ENCODE data around the gene KIAA0040.

The KIAA0040 gene

DNA sequence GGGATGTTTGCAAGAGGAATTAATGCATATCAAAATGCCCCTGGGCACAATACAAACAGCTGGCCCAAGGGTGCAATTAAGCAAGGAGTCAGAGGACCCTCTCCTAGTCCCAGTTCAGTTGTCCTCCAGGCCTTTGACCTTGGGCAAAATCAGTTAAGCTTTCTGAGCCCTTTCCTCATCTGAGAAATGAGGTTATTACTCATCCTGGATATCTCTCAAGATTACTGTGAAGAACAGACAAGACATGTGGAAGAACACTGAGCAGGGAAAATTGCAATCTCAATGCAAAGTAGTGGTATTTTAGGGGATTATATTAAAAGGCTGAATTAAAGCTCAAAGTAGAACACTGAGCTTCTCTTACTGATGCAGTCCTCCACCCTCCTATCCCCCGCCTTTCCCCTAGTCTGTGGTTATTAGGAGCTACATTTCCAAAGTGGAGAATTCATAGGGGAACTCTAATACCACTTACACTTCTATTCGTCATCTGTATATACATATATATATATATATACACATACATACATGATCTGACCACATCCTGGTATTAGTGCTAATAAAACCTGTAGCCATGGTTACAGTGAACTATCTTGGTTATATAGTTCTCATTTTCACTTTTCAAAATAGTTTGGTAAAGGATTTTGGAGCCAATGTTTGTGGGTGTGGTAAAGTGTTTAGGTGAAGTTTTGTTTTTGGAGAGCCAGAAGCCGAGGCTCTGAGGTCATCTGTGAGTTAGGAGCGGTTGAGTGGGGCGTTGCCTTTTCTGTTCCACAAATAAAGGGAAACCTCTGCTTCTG is 18.1 kb downstream of the KIAA0040 start:
- H2AK5ac ChIP-seq (ENCODE audit: low read length) = no peak overlapping the region
- H3K23ac ChIP-seq (ENCODE audit: low read length) = no peak overlapping the region
- H2BK120ac ChIP-seq (ENCODE audit: low read depth, low read length) = no peak overlapping the region
- H3K36me3 ChIP-seq (ENCODE audit: control insufficient read depth, insufficient read depth, low read length) = no peaks in the 10 kb centered on the region
- no peak overlapping the region for H4K5ac ChIP-seq (ENCODE audit: low read length)
- H3K27me3 ChIP-seq (ENCODE audit: insufficient read depth, low read length, poor library complexity) = no peaks in the 10 kb centered on the region
- no peak overlapping the region for H3K4ac ChIP-seq (ENCODE audit: low read depth, low read length)
- H3K79me1 ChIP-seq (ENCODE audit: low read length) = no peaks in the 10 kb centered on the region
- WGBS (ENCODE audit: extremely low coverage, insufficient coverage, low lambda C conversion rate) = no CpG with 5 or more reads among the region's 5 CpGs
- no peak overlapping the region for H4K8ac ChIP-seq (ENCODE audit: low read depth, low read length)
- no peak for DNase-seq
- H3K18ac ChIP-seq (ENCODE audit: low read length) = no peak overlapping the region
- H3K4me3 ChIP-seq (ENCODE audit: low read length) = no peak overlapping the region
- H3K4me1 ChIP-seq (ENCODE audit: control insufficient read depth, low read depth, low read length) = peaks cover 3% of the 10 kb centered on the region
- H2BK15ac ChIP-seq (replicated peaks; ENCODE audit: low read depth) = no peak overlapping the region
- no peak overlapping the region for H3K27ac ChIP-seq (ENCODE audit: low read depth, low read length)
- no peak overlapping the region for H3K56ac ChIP-seq (ENCODE audit: low read length)
- no peak overlapping the region for H3K9ac ChIP-seq (ENCODE audit: low read length)
- H3K4me2 ChIP-seq (ENCODE audit: low read length) = no peak overlapping the region
- H3K79me2 ChIP-seq (ENCODE audit: control insufficient read depth, insufficient read depth, low read length) = no peaks in the 10 kb centered on the region
- no peak overlapping the region for H2BK5ac ChIP-seq (ENCODE audit: low read length)

DNA sequence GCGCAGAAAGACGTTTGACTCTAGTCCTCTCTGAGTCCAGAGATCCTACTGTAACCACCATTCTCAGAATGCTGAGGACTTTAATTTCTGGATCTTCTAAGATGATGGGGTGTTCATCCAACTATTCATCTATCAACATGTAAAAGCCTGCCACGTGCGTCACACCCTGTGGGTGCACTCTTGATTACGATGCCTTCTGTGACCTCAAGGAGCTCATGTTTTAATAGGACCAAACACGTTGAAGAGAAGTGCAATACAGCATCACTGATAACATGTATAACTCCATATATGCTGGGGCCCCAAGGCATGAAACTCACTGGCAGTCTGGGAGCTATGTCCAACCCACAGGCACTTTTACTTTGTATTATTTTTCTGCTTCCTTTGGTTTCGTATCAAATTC is 19.0 kb downstream of the KIAA0040 start:
- Histone ChIP-seq H4K5ac (ENCODE audit: low read length) (no peak overlapping the region), H3K4me3 (ENCODE audit: low read length) (no peak overlapping the region), H4K8ac (ENCODE audit: low read depth, low read length) (no peak overlapping the region), H2BK120ac (ENCODE audit: low read depth, low read length) (no peak overlapping the region), H3K4me2 (ENCODE audit: low read length) (no peak overlapping the region), H3K79me2 (ENCODE audit: control insufficient read depth, insufficient read depth, low read length) (no peaks in the 10 kb centered on the region), H3K18ac (ENCODE audit: low read length) (no peak overlapping the region), H3K9ac (ENCODE audit: low read length) (no peak overlapping the region), H3K23ac (ENCODE audit: low read length) (no peak overlapping the region), H2AK5ac (ENCODE audit: low read length) (no peak overlapping the region), H3K27me3 (ENCODE audit: insufficient read depth, low read length, poor library complexity) (no peaks in the 10 kb centered on the region), H3K4ac (ENCODE audit: low read depth, low read length) (no peak overlapping the region), H2BK5ac (ENCODE audit: low read length) (no peak overlapping the region), H2BK15ac (replicated peaks; ENCODE audit: low read depth) (no peak overlapping the region), H3K4me1 (ENCODE audit: control insufficient read depth, low read depth, low read length) (peaks cover 3% of the 10 kb centered on the region), H3K56ac (ENCODE audit: low read length) (no peak overlapping the region), H3K79me1 (ENCODE audit: low read length) (no peaks in the 10 kb centered on the region), H3K36me3 (ENCODE audit: control insufficient read depth, insufficient read depth, low read length) (no peaks in the 10 kb centered on the region), H3K27ac (ENCODE audit: low read depth, low read length) (no peak overlapping the region)
- WGBS (ENCODE audit: extremely low coverage, insufficient coverage, low lambda C conversion rate) = no CpG with 5 or more reads among the region's 7 CpGs
- no peak for DNase-seq

DNA sequence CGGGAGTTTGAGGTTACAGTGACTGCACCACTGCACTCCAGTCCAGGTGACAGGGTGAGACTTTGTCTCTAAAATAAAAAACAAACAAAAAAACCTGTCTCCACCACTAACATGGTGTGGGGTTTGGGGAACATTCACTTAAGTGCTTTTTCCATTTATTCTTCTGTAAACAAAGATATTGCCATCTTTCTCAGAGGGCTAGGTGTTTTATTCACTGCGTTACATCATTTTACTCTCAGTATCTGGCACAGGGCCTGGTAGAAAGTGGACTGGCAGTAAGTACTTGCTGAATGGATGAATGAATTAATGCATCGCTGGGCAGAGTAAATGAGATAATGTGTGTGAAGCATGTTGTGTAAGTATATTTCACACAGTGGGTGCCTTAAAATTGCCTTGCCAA is 20.1 kb downstream of the KIAA0040 start:
- Histone ChIP-seq H3K4me2 (ENCODE audit: low read length) (no peak overlapping the region), H3K4ac (ENCODE audit: low read depth, low read length) (no peak overlapping the region), H3K27me3 (ENCODE audit: insufficient read depth, low read length, poor library complexity) (no peaks in the 10 kb centered on the region), H3K27ac (ENCODE audit: low read depth, low read length) (no peak overlapping the region), H4K8ac (ENCODE audit: low read depth, low read length) (no peak overlapping the region), H3K4me3 (ENCODE audit: low read length) (no peak overlapping the region), H2BK5ac (ENCODE audit: low read length) (no peak overlapping the region), H3K79me1 (ENCODE audit: low read length) (no peaks in the 10 kb centered on the region), H4K5ac (ENCODE audit: low read length) (no peak overlapping the region), H2BK120ac (ENCODE audit: low read depth, low read length) (no peak overlapping the region), H3K4me1 (ENCODE audit: control insufficient read depth, low read depth, low read length) (peaks cover 3% of the 10 kb centered on the region), H2BK15ac (replicated peaks; ENCODE audit: low read depth) (no peak overlapping the region), H3K9ac (ENCODE audit: low read length) (no peak overlapping the region), H3K56ac (ENCODE audit: low read length) (no peak overlapping the region), H3K18ac (ENCODE audit: low read length) (no peak overlapping the region), H3K79me2 (ENCODE audit: control insufficient read depth, insufficient read depth, low read length) (no peaks in the 10 kb centered on the region), H3K23ac (ENCODE audit: low read length) (no peak overlapping the region), H3K36me3 (ENCODE audit: control insufficient read depth, insufficient read depth, low read length) (no peaks in the 10 kb centered on the region), H2AK5ac (ENCODE audit: low read length) (no peak overlapping the region)
- no CpG with 5 or more reads among the region's 3 CpGs for WGBS (ENCODE audit: extremely low coverage, insufficient coverage, low lambda C conversion rate)
- DNase-seq = no peak

DNA sequence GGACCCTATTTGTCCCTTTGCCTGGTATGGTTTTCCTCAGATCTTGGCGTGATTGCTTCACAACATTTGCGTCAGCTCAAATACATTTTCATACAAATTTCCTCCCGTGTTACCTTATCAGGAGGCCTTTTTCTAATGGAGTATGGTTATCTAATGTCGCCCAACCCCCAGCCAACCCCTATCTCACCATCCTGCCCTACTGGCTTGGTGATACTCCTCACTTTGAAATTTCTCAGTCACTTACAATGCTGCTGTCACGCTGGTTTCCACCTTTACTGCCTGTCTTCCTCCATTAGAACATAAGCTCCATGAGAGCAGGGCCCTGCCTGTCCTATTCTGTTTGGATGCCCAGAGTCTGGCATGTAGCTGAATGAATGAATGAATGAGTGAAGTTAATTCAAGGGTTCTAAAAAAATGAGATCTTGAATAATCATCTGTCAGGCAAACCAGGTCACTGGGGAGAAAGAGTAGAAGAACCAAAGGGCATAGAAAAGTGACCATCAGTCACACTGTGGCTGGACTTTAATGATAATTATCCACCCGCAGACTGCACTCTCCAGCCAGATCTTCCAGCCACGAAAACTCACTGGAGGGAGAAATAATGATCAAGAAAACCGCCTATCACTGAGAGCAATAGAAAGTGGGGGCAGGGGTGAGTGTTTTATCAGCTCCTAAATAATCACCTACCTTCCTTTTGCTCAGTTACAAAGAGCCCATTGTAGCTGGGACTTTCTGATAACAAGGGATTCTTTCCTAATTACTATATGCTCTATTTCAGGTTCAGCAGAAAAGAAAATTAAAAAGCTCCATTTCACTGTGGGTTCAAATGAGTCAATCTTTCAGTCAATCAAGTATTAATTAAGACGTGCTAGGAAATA is 21.3 kb downstream of the KIAA0040 start:
- no peak overlapping the region for H3K4ac ChIP-seq (ENCODE audit: low read depth, low read length)
- H3K4me2 ChIP-seq (ENCODE audit: low read length) = no peak overlapping the region
- H2BK15ac ChIP-seq (replicated peaks; ENCODE audit: low read depth) = no peak overlapping the region
- H3K36me3 ChIP-seq (ENCODE audit: control insufficient read depth, insufficient read depth, low read length) = no peaks in the 10 kb centered on the region
- no peak overlapping the region for H3K18ac ChIP-seq (ENCODE audit: low read length)
- H2BK120ac ChIP-seq (ENCODE audit: low read depth, low read length) = no peak overlapping the region
- H4K8ac ChIP-seq (ENCODE audit: low read depth, low read length) = no peak overlapping the region
- WGBS (ENCODE audit: extremely low coverage, insufficient coverage, low lambda C conversion rate) = no CpG with 5 or more reads among the region's 9 CpGs
- no peak overlapping the region for H3K9ac ChIP-seq (ENCODE audit: low read length)
- H3K79me2 ChIP-seq (ENCODE audit: control insufficient read depth, insufficient read depth, low read length) = no peaks in the 10 kb centered on the region
- H2AK5ac ChIP-seq (ENCODE audit: low read length) = no peak overlapping the region
- no peak overlapping the region for H4K5ac ChIP-seq (ENCODE audit: low read length)
- H3K27me3 ChIP-seq (ENCODE audit: insufficient read depth, low read length, poor library complexity) = no peaks in the 10 kb centered on the region
- peak; percentile 34 for DNase-seq
- H3K4me3 ChIP-seq (ENCODE audit: low read length) = no peak overlapping the region
- peak overlapping the region; percentile 22 for H2BK5ac ChIP-seq (ENCODE audit: low read length)
- no peak overlapping the region for H3K27ac ChIP-seq (ENCODE audit: low read depth, low read length)
- peak overlapping the region; percentile 12 for H3K56ac ChIP-seq (ENCODE audit: low read length)
- H3K4me1 ChIP-seq (ENCODE audit: control insufficient read depth, low read depth, low read length) = peaks cover 3% of the 10 kb centered on the region
- H3K79me1 ChIP-seq (ENCODE audit: low read length) = no peaks in the 10 kb centered on the region
- no peak overlapping the region for H3K23ac ChIP-seq (ENCODE audit: low read length)

DNA sequence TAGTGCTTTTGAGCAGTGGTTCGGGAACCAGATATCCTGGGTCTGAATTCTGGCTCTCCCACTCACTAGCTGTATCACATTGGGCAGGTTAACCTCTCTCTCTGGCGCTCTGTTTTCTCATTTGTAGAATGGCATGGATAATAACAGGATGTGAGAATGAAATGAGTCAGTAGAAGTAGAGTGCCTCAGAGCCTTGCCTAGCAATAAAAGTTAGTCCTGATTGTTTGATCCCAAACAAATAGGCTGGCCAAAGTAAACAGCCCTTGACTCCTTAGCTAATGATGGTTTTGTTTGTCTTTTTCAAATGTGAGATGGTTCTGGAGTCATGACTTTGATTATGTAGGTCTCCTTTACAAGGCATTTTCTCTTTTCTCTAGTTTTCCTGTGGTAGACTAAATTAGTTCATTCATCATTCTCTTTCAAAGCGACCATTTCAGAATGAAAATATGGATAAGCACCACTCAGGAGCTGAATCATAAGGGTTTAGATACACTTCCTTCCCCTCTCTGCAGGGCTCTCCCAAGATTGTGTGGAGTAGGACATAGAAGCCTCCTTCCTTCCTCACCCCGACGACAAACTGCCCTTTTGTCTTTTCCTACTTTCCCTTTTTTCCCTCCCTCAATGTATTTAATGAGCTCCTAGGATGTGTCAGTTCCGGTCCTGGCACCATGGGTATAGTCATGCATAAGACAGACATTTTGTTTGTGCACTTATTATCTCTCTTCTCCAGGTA is 23.1 kb downstream of the KIAA0040 start:
- no peak overlapping the region for H3K23ac ChIP-seq (ENCODE audit: low read length)
- no peak overlapping the region for H3K4me3 ChIP-seq (ENCODE audit: low read length)
- H3K9ac ChIP-seq (ENCODE audit: low read length) = no peak overlapping the region
- no peak overlapping the region for H3K56ac ChIP-seq (ENCODE audit: low read length)
- no peak overlapping the region for H3K27ac ChIP-seq (ENCODE audit: low read depth, low read length)
- no peak overlapping the region for H2AK5ac ChIP-seq (ENCODE audit: low read length)
- H3K4me2 ChIP-seq (ENCODE audit: low read length) = no peak overlapping the region
- H3K36me3 ChIP-seq (ENCODE audit: control insufficient read depth, insufficient read depth, low read length) = no peaks in the 10 kb centered on the region
- H3K27me3 ChIP-seq (ENCODE audit: insufficient read depth, low read length, poor library complexity) = no peaks in the 10 kb centered on the region
- H3K18ac ChIP-seq (ENCODE audit: low read length) = no peak overlapping the region
- no peak overlapping the region for H4K8ac ChIP-seq (ENCODE audit: low read depth, low read length)
- H2BK120ac ChIP-seq (ENCODE audit: low read depth, low read length) = no peak overlapping the region
- no peak for DNase-seq
- H3K79me1 ChIP-seq (ENCODE audit: low read length) = no peaks in the 10 kb centered on the region
- no peaks in the 10 kb centered on the region for H3K79me2 ChIP-seq (ENCODE audit: control insufficient read depth, insufficient read depth, low read length)
- H4K5ac ChIP-seq (ENCODE audit: low read length) = no peak overlapping the region
- no peak overlapping the region for H3K4ac ChIP-seq (ENCODE audit: low read depth, low read length)
- H2BK15ac ChIP-seq (replicated peaks; ENCODE audit: low read depth) = no peak overlapping the region
- H2BK5ac ChIP-seq (ENCODE audit: low read length) = no peak overlapping the region
- WGBS (ENCODE audit: extremely low coverage, insufficient coverage, low lambda C conversion rate) = no CpG with 5 or more reads among the region's 6 CpGs
- H3K4me1 ChIP-seq (ENCODE audit: control insufficient read depth, low read depth, low read length) = peaks cover 3% of the 10 kb centered on the region

Measured in mesendoderm (in vitro differentiated cells).